Activated T-cell treated with anti-CD3 and anti-CD28 coated beads for 48 hours (primary cell): ENCODE data around the gene CFAP46.

Source experiments
- DNase-seq: peaks from one replicate; pipeline ENCODE4 v3.0.0-alpha.2; 2020; ENCODE audit warnings: low read depth

CFAP46 gene

GRCh38 chr10:132880128-132880981 lies 62.0 kb downstream of the CFAP46 start:
- no peak for DNase-seq

GRCh38 chr10:132879408-132880127 lies 62.8 kb downstream of the CFAP46 start:
- DNase-seq, result no peak

GRCh38 chr10:132878730-132879407 lies 63.5 kb downstream of the CFAP46 start:
- no peak for DNase-seq

GRCh38 chr10:132878091-132878729 lies 64.2 kb downstream of the CFAP46 start:
- no peak for DNase-seq

- DNase-seq, result no peak
These were observed 64.9 kb downstream of the CFAP46 start for GRCh38 chr10:132877473-132877872.

- DNase-seq, result no peak
These were observed 65.4 kb downstream of the CFAP46 start for GRCh38 chr10:132876993-132877431.

GRCh38 chr10:132876131-132876860 lies 66.1 kb downstream of the CFAP46 start:
- no peak for DNase-seq

- DNase-seq, result no peak
These were observed 66.9 kb downstream of the CFAP46 start for GRCh38 chr10:132875435-132875834.

- DNase-seq, result no peak
These were observed 69.0 kb downstream of the CFAP46 start for GRCh38 chr10:132873395-132873794.

- DNase-seq, result no peak
These were observed 69.7 kb downstream of the CFAP46 start for GRCh38 chr10:132872658-132873057.

- DNase-seq, result no peak
These were observed 71.9 kb downstream of the CFAP46 start for GRCh38 chr10:132870426-132870825.

- no peak for DNase-seq
These were observed 72.7 kb downstream of the CFAP46 start for GRCh38 chr10:132869621-132870020.

- DNase-seq, result no peak
These were observed 73.4 kb downstream of the CFAP46 start for GRCh38 chr10:132868995-132869394.

- DNase-seq, result no peak
These were observed 74.3 kb downstream of the CFAP46 start for GRCh38 chr10:132867801-132868644.

- no peak for DNase-seq
These were observed 75.6 kb downstream of the CFAP46 start for GRCh38 chr10:132866601-132867381.

GRCh38 chr10:132865851-132866600 lies 76.3 kb downstream of the CFAP46 start:
- DNase-seq, result no peak

GRCh38 chr10:132865171-132865631 lies 77.2 kb downstream of the CFAP46 start:
- DNase-seq, result no peak

- DNase-seq, result no peak
These were observed 79.6 kb downstream of the CFAP46 start for GRCh38 chr10:132862485-132863420.
